ENCODE measurements around the gene TMPRSS2.
"Not testable (repeated sequence)": the region's sequence is repeated elsewhere in the genome, so short reads cannot be mapped to it uniquely, and the experiment has no call there.

The TMPRSS2 gene

GRCh38 chr21:41426676-41427404 lies 81.1 kb downstream of the TMPRSS2 start:
- Mint-ChIP-seq H3K4me1 (peaks cover 79% of the 10 kb centered on the region), H3K36me3 (peaks cover 48% of the 10 kb centered on the region), H3K27ac (peak overlapping the region; percentile 98), H3K27me3 (peaks cover 3% of the 10 kb centered on the region), H3K4me3 (peak overlapping the region; percentile 95), H3K9me3 (no peaks in the 10 kb centered on the region)
- DNase-seq, result peak; percentile 42
- CTCF ChIA-PET, result interaction anchor here (1.0 to 3.5 kb wide), 4 partner anchors 57 to 258 kb away, joined by 3 to 9 read pairs (median 4); partner anchors contain the start of gene MX2

DNA sequence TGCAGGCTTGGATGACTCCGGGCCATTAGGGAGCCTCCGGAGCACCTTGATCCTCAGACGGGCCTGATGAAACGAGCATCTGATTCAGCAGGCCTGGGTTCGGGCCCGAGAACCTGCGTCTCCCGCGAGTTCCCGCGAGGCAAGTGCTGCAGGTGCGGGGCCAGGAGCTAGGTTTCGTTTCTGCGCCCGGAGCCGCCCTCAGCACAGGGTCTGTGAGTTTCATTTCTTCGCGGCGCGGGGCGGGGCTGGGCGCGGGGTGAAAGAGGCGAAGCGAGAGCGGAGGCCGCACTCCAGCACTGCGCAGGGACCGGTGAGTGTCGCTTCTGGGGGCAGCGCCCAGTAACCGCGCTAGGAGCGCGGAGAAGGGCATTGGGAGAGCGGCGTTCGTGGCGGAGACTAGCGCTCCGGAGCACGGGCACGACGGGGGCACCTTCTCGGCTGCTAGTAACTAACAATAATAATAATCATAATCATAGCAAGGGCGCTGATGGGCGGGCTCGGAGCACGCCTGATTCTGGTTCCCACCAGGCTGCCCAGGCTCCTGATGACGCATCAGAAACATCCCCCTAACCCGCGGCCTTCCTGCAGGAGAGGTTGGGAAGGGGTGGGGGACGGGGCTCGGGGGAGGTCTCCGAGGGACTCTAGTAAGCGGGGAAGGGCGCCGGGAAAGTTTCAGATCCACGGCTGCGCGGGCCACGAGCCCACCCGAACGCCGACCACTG lies 81.8 kb downstream of the TMPRSS2 start, which contains the start of gene MX1:
Gene MX1 (plus strand): TSS at position 286 of the 722 bp plus-strand sequence. CDS start 5,832 bp downstream, outside the sequence.
- Mint-ChIP-seq H3K27me3 (peaks cover 3% of the 10 kb centered on the region), H3K27ac (peak within 1 kb of the TSS; percentile 98), H3K9me3 (no peaks in the 10 kb centered on the region), H3K4me1 (peaks cover 84% of the 10 kb centered on the region), H3K4me3 (peak within 1 kb of the TSS; percentile 95), H3K36me3 (peaks cover 43% of the 10 kb centered on the region)
- CTCF ChIA-PET, result interaction anchor here (1.2 to 3.5 kb wide), 3 partner anchors 56 to 143 kb away, joined by 3 to 9 read pairs (median 4); partner anchors contain the start of gene MX2
- peak; percentile 96 for DNase-seq

DNA sequence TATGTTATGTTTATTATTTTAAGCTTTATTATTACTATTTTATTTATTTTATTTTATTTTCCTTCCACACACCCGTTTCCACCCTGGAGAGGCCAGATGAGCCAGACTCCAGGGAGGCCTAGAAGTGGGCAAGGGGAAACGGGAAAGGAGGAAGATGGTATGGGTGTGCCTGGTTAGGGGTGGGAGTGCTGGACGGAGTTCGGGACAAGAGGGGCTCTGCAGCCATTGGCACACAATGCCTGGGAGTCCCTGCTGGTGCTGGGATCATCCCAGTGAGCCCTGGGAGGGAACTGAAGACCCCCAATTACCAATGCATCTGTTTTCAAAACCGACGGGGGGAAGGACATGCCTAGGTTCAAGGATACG lies 82.4 kb downstream of the TMPRSS2 start:
- H3K4me1 Mint-ChIP-seq, result peaks cover 89% of the 10 kb centered on the region
- peak overlapping the region; percentile 98 for H3K27ac Mint-ChIP-seq
- CTCF ChIA-PET, result interaction anchor here (3.5 kb wide), 1 partner anchor 142 kb away, joined by 9 read pairs; no protein-coding TSS in a partner anchor
- peaks cover 3% of the 10 kb centered on the region for H3K27me3 Mint-ChIP-seq
- H3K4me3 Mint-ChIP-seq, result peak overlapping the region; percentile 95
- no peak for DNase-seq
- H3K36me3 Mint-ChIP-seq, result peaks cover 39% of the 10 kb centered on the region
- H3K9me3 Mint-ChIP-seq, result no peaks in the 10 kb centered on the region

DNA sequence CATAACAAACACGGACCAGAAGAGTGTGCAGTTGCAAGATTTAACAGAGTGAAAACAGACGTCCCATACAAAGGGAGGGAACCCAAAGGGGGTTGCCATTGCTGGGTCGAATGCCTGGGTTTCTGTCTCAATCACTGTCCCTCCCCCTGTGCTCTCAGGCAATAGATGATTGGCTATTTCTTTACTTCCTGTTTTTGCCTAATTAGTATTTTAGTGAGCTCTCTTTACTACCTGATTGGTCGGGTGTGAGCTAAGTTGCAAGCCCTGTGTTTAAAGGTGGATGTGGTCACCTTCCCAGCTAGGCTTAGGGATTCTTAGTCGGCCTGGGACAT lies 84.7 kb downstream of the TMPRSS2 start:
- H3K27ac Mint-ChIP-seq, result peak overlapping the region; percentile 72
- not testable (repeated sequence) for H3K27me3 Mint-ChIP-seq, H3K9me3 Mint-ChIP-seq, DNase-seq, H3K4me3 Mint-ChIP-seq
- CTCF ChIA-PET, result interaction anchor here (0.7 to 2.2 kb wide), 6 partner anchors 9 to 140 kb away, joined by 3 to 8 read pairs (median 5); no protein-coding TSS in a partner anchor
- peaks cover 20% of the 10 kb centered on the region for H3K36me3 Mint-ChIP-seq
- H3K4me1 Mint-ChIP-seq, result peaks cover 88% of the 10 kb centered on the region

GRCh38 chr21:41422546-41423304 lies 85.2 kb downstream of the TMPRSS2 start:
- H3K27me3 Mint-ChIP-seq, result peaks cover 3% of the 10 kb centered on the region
- H3K4me3 Mint-ChIP-seq, result no peak overlapping the region
- H3K36me3 Mint-ChIP-seq, result peaks cover 15% of the 10 kb centered on the region
- no peak for DNase-seq
- H3K27ac Mint-ChIP-seq, result peak overlapping the region; percentile 55
- H3K9me3 Mint-ChIP-seq, result peaks cover 4% of the 10 kb centered on the region
- CTCF ChIA-PET, result interaction anchor here (0.7 to 2.2 kb wide), 6 partner anchors 8 to 140 kb away, joined by 3 to 8 read pairs (median 5); no protein-coding TSS in a partner anchor
- H3K4me1 Mint-ChIP-seq, result peaks cover 83% of the 10 kb centered on the region

DNA sequence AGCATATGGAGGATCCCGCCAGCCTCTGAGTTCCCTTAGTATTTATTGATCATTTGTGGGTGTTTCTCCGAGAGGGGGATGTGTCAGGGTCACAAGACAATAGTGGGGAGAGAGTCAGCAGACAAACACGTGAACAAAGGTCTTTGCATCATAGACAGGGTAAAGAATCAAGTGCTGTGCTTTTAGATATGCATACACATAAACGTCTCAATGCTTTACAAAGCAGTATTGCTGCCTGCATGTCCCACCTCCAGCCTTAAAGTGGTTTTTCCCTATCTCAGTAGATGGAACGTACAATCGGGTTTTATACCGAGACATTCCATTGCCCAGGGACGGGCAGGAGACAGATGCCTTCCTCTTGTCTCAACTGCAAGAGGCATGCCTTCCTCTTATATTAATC lies 87.0 kb downstream of the TMPRSS2 start:
- CTCF ChIA-PET, H3K27me3 Mint-ChIP-seq, DNase-seq, H3K9me3 Mint-ChIP-seq: not testable (repeated sequence)
- Mint-ChIP-seq H3K27ac (peak overlapping the region; percentile 88), H3K36me3 (peaks cover 14% of the 10 kb centered on the region), H3K4me3 (peak overlapping the region; percentile 81), H3K4me1 (peaks cover 72% of the 10 kb centered on the region)

- Mint-ChIP-seq H3K4me3 (peak overlapping the region; percentile 81), H3K4me1 (peaks cover 65% of the 10 kb centered on the region), H3K27me3 (peaks cover 7% of the 10 kb centered on the region), H3K36me3 (peaks cover 13% of the 10 kb centered on the region), H3K27ac (peak overlapping the region; percentile 88), H3K9me3 (peaks cover 9% of the 10 kb centered on the region)
- CTCF ChIA-PET, result no interaction called here
- DNase-seq, result peak; percentile 72
Measured at GRCh38 chr21:41419921-41420862, 87.8 kb downstream of the TMPRSS2 start.

DNA sequence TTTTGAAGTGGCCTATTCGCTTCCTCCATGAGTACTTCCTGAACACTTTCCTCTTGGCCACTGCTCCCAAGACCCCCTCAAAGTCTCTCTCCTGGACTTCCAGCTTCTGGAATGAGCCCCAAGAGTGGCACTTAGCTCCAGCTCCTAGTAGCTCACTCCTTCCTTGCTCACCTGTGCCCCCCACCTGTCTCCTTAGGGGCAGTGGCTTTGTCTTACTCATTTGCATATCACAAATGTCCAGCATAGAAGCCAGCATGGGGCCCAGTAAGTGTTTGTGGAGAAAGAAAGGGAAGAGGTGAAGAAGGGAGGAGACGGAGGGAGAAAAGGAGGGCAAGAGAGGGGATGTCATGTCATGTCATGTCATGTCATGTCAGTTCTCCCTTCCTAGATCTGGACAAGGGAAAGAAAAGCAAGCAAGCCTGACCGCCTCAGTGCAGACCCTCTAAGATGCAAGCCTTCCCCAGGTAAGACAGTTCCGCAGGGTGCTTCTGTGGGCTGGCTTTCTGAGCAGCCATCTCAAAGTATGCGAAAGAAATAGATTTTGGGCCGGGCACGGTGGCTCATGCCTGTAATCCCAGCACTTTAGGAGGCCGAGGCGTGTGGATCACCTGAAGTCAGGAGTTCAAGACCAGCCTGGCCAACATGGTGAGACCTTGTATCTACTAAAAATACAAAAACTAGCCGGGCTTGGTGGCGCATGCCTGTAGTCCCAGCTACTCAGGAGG lies 88.8 kb downstream of the TMPRSS2 start:
- Mint-ChIP-seq H3K27ac (peak overlapping the region; percentile 67), H3K4me3 (peak overlapping the region; percentile 23), H3K9me3 (peaks cover 11% of the 10 kb centered on the region), H3K27me3 (peaks cover 18% of the 10 kb centered on the region), H3K4me1 (peaks cover 55% of the 10 kb centered on the region), H3K36me3 (peaks cover 14% of the 10 kb centered on the region)
- CTCF ChIA-PET, result interaction anchor here (1.2 kb wide), 1 partner anchor 136 kb away, joined by 4 read pairs; no protein-coding TSS in a partner anchor
- no peak for DNase-seq

- Mint-ChIP-seq H3K4me3 (no peak overlapping the region), H3K36me3 (peaks cover 12% of the 10 kb centered on the region), H3K9me3 (peaks cover 14% of the 10 kb centered on the region), H3K4me1 (peaks cover 52% of the 10 kb centered on the region), H3K27ac (no peak overlapping the region), H3K27me3 (peaks cover 25% of the 10 kb centered on the region)
- CTCF ChIA-PET, result interaction anchor here (0.6 to 1.2 kb wide), 3 partner anchors 50 to 135 kb away, joined by 3 to 4 read pairs (median 3); no protein-coding TSS in a partner anchor
- no peak for DNase-seq
Measured at GRCh38 chr21:41418393-41418792, 89.6 kb downstream of the TMPRSS2 start.

DNA sequence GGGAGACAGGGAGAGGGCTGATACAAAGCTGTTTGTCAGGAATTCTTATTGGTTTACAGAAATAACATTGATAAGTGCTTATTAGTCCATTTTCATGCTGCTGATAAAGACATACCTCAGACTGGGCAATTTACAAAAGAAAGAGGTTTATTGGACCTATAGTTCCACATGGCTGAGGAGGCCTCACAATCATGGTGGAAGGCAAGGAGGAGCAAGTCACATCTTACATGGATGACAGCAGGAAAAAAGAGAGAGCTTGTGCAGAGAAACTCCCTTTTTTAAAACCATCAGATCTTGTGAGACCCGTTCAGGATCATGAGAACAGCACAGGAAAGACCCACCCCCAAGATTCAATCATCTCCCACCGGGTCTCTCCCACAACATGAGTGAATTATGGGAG lies 90.5 kb downstream of the TMPRSS2 start:
- DNase-seq, H3K4me3 Mint-ChIP-seq, H3K27ac Mint-ChIP-seq: not testable (repeated sequence)
- peaks cover 17% of the 10 kb centered on the region for H3K36me3 Mint-ChIP-seq
- CTCF ChIA-PET, result interaction anchor here (0.7 kb wide), 1 partner anchor 44 kb away, joined by 3 read pairs; no protein-coding TSS in a partner anchor
- H3K9me3 Mint-ChIP-seq, result peaks cover 21% of the 10 kb centered on the region
- peaks cover 30% of the 10 kb centered on the region for H3K27me3 Mint-ChIP-seq
- H3K4me1 Mint-ChIP-seq, result peaks cover 45% of the 10 kb centered on the region

Data from activated naive CD4-positive, alpha-beta T cell treated with anti-CD3 and anti-CD28 coated beads, Interleukin-2, amount 10 ng/mL, durations not matched to agents 7 days and 5 days (primary cell).